Measurements from ENCODE around the gene CHD2. TPM values are rescaled to one million over a fixed set of nuclear protein-coding genes. Genes with fewer than 3 reads are reported as not detected.

The CHD2 gene
- polyA plus RNA-seq, 2 of the 4 experiments (the other 2 are of a cell fraction): 29.5 to 68.2 TPM

DNA sequence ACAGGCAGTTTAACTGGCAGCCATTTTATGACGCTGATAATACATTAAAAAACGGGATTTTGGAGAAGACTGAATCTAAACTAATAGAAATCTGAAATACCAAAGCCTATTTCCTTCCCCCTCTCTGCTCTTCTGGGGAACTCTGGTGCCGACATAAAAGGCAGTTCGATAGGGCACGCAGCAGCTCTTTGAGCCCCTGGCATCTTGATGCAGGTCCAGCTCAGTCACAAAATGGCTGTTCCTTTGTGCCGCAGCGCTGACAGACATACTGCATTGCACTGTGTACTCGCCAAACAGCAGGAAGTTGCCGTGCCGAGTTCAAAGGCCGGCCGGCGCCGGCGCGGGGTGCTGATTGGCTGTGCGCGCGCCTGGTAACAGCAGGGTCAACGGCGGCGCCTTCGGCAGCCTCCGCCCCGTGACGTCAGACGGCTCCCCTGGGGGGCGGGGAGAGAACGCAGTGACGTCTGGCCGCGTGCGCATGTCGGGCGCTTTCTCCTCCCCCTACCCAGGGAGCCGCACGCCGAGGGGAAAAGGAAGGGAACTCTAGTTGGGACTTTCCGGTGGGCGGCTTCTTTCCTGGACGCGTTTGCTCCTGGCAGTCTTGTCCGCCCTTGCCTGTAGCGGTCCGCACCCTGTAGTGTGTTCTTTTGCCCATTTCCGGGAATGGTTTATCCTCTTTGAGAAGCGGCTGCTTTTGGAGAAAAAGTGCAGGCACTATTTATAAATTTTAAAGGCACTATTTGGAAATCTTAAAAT, 4.0 kb downstream of the CHD2 start:
- Histone ChIP-seq H3K4me1 (peaks cover 41% of the 10 kb centered on the region), H3K4me3 (peak overlapping the region; percentile 57), H3K9me3 (no peaks in the 10 kb centered on the region), H3K27ac (peak overlapping the region; percentile 94 to 95), H3K4me2 (peak overlapping the region; percentile 96)
- peak; percentile 88 to 99 for DNase-seq (ENCODE audit: low read depth in 1 of 2, low spot score in 1 of 2)
- TF ChIP-seq ZC3H11A (IDR thresholded peaks at IDR 0.05) (no peak; the same call in 1 of the 2 replicates), EHF (CRISPR knock-in tag; IDR thresholded peaks at IDR 0.05) (peak; percentile 90), BHLHE40 (IDR thresholded peaks at IDR 0.05; ENCODE audit: low read depth, low read length) (peak; percentile 43), JUNB (IDR thresholded peaks at IDR 0.05) (no peak), POLR2A (IDR thresholded peaks at IDR 0.05; ENCODE audit: low read length) (peak; percentile 70), TFCP2L1 (CRISPR knock-in tag; IDR thresholded peaks at IDR 0.05) (peak; percentile 98; the same call in 1 of the 2 replicates), FOSL2 (IDR thresholded peaks at IDR 0.05) (no peak), FOSL2 (CRISPR knock-in tag; IDR thresholded peaks at IDR 0.05) (peak; percentile 79), HOXB13 (CRISPR knock-in tag; IDR thresholded peaks at IDR 0.05; ENCODE audit: low read depth) (peak; percentile 87; the same call in 1 of the 2 replicates), HOXB5 (CRISPR knock-in tag; IDR thresholded peaks at IDR 0.05) (peak; percentile 84), FOSB (CRISPR knock-in tag; IDR thresholded peaks at IDR 0.05) (peak; percentile 84), HOXA7 (CRISPR knock-in tag; IDR thresholded peaks at IDR 0.05) (peak; percentile 95), CHD4 (IDR thresholded peaks at IDR 0.05; ENCODE audit: borderline replicate concordance) (no peak), HDAC2 (IDR thresholded peaks at IDR 0.05) (no peak), MAZ (IDR thresholded peaks at IDR 0.05; ENCODE audit: borderline replicate concordance, low read depth, low read length) (0 out of 2 replicates have a peak, but pooled peaks have one; percentile 47), NPAS2 (CRISPR knock-in tag; IDR thresholded peaks at IDR 0.05; ENCODE audit: borderline replicate concordance) (no peak), EP300 (IDR thresholded peaks at IDR 0.05) (peak; percentile 52 to 70; a peak in 2 of 5 replicates), GATA3 (IDR thresholded peaks at IDR 0.05; ENCODE audit: borderline replicate concordance) (peak; percentile 74), RAD21 (conservative IDR thresholded peaks at IDR 0.05 in 1 of 2, IDR thresholded peaks at IDR 0.05 in 1 of 2) (peak in 1 of 2 experiments; percentile 38; a peak in 2 of 5 replicates), POLR2AphosphoS2 (conservative IDR thresholded peaks at IDR 0.05; ENCODE audit: low read length) (peak; percentile 100), ZNF302 (CRISPR knock-in tag; IDR thresholded peaks at IDR 0.05) (no peak), SREBF2 (IDR thresholded peaks at IDR 0.05) (no peak), RARB (CRISPR knock-in tag; IDR thresholded peaks at IDR 0.05) (peak; percentile 27), TP53 (CRISPR knock-in tag; IDR thresholded peaks at IDR 0.05) (peak; percentile 95), SMC3 (IDR thresholded peaks at IDR 0.05) (peak; percentile 39; the same call in 2 of the 3 replicates), JUN (IDR thresholded peaks at IDR 0.05) (peak; percentile 96 to 98), FOXS1 (CRISPR knock-in tag; IDR thresholded peaks at IDR 0.05) (peak; percentile 23; the same call in 1 of the 2 replicates), CHD2 (IDR thresholded peaks at IDR 0.05; ENCODE audit: low read length, partially characterized antibody) (peak; percentile 62), MYC (IDR thresholded peaks at IDR 0.05; ENCODE audit: borderline replicate concordance, low read length) (peak; percentile 98), RFX5 (IDR thresholded peaks at IDR 0.05) (peak; percentile 98)
- TF ChIP-seq, protein P1, sequence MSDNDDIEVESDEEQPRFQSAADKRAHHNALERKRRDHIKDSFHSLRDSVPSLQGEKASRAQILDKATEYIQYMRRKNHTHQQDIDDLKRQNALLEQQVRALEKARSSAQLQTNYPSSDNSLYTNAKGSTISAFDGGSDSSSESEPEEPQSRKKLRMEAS (IDR thresholded peaks at IDR 0.05): peak; percentile 89
- TF ChIP-seq, protein P2, sequence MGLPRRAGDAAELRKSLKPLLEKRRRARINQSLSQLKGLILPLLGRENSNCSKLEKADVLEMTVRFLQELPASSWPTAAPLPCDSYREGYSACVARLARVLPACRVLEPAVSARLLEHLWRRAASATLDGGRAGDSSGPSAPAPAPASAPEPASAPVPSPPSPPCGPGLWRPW (IDR thresholded peaks at IDR 0.05): no peak
- TF ChIP-seq, protein P3, sequence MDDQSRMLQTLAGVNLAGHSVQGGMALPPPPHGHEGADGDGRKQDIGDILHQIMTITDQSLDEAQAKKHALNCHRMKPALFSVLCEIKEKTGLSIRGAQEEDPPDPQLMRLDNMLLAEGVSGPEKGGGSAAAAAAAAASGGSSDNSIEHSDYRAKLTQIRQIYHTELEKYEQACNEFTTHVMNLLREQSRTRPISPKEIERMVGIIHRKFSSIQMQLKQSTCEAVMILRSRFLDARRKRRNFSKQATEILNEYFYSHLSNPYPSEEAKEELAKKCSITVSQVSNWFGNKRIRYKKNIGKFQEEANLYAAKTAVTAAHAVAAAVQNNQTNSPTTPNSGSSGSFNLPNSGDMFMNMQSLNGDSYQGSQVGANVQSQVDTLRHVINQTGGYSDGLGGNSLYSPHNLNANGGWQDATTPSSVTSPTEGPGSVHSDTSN (IDR thresholded peaks at IDR 0.05): peak; percentile 80
- TF ChIP-seq, protein P4, sequence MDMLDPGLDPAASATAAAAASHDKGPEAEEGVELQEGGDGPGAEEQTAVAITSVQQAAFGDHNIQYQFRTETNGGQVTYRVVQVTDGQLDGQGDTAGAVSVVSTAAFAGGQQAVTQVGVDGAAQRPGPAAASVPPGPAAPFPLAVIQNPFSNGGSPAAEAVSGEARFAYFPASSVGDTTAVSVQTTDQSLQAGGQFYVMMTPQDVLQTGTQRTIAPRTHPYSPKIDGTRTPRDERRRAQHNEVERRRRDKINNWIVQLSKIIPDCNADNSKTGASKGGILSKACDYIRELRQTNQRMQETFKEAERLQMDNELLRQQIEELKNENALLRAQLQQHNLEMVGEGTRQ (IDR thresholded peaks at IDR 0.05): 0 out of 2 replicates have a peak, but pooled peaks have one; percentile 54
- TF ChIP-seq, protein P5, sequence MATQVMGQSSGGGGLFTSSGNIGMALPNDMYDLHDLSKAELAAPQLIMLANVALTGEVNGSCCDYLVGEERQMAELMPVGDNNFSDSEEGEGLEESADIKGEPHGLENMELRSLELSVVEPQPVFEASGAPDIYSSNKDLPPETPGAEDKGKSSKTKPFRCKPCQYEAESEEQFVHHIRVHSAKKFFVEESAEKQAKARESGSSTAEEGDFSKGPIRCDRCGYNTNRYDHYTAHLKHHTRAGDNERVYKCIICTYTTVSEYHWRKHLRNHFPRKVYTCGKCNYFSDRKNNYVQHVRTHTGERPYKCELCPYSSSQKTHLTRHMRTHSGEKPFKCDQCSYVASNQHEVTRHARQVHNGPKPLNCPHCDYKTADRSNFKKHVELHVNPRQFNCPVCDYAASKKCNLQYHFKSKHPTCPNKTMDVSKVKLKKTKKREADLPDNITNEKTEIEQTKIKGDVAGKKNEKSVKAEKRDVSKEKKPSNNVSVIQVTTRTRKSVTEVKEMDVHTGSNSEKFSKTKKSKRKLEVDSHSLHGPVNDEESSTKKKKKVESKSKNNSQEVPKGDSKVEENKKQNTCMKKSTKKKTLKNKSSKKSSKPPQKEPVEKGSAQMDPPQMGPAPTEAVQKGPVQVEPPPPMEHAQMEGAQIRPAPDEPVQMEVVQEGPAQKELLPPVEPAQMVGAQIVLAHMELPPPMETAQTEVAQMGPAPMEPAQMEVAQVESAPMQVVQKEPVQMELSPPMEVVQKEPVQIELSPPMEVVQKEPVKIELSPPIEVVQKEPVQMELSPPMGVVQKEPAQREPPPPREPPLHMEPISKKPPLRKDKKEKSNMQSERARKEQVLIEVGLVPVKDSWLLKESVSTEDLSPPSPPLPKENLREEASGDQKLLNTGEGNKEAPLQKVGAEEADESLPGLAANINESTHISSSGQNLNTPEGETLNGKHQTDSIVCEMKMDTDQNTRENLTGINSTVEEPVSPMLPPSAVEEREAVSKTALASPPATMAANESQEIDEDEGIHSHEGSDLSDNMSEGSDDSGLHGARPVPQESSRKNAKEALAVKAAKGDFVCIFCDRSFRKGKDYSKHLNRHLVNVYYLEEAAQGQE (IDR thresholded peaks at IDR 0.05): peak; percentile 27
- TF ChIP-seq, protein P6, sequence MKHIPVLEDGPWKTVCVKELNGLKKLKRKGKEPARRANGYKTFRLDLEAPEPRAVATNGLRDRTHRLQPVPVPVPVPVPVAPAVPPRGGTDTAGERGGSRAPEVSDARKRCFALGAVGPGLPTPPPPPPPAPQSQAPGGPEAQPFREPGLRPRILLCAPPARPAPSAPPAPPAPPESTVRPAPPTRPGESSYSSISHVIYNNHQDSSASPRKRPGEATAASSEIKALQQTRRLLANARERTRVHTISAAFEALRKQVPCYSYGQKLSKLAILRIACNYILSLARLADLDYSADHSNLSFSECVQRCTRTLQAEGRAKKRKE (CRISPR knock-in tag; IDR thresholded peaks at IDR 0.05; ENCODE audit: low read depth): peak; percentile 82
- peak; percentile 86 for FAIRE-seq
- POLR2A ChIA-PET: interaction anchor here (0.6 to 11.1 kb wide), 13 partner anchors 12 to 102 kb away, joined by 3 to 374 read pairs (median 6); no protein-coding TSS in a partner anchor
- WGBS (ENCODE audit: missing lambda C conversion rate): 2% methylated on average over 28 of the region's 47 CpGs
- CTCF ChIA-PET: interaction anchor here (0.6 to 9.5 kb wide), 6 partner anchors 14 to 107 kb away, joined by 3 to 98 read pairs (median 10); no protein-coding TSS in a partner anchor
- ATAC-seq: peak; percentile 81 to 90

All from A549 (cell line).